Measurements from ENCODE around the gene ZNRF2.
"Not testable (repeated sequence)": the region's sequence is repeated elsewhere in the genome, so short reads cannot be mapped to it uniquely, and the experiment has no call there.

Gene ZNRF2

GRCh38 chr7:30260246-30260768 lies 24.1 kb upstream of the ZNRF2 start:
- no peak for FAIRE-seq
- no peak for DNase-seq (ENCODE audit: low spot score)

GRCh38 chr7:30263090-30263710 lies 21.2 kb upstream of the ZNRF2 start:
- FAIRE-seq = no peak

GRCh38 chr7:30264052-30264451 lies 20.3 kb upstream of the ZNRF2 start:
- no peak for DNase-seq (ENCODE audit: low spot score)
- FAIRE-seq = no peak

More at GRCh38 chr7:30263090-30263710, 21.2 kb upstream of the ZNRF2 start:
- no peak for DNase-seq (ENCODE audit: low spot score)

GRCh38 chr7:30265189-30265588 lies 19.2 kb upstream of the ZNRF2 start:
- DNase-seq (ENCODE audit: low spot score); FAIRE-seq: not testable (repeated sequence)

GRCh38 chr7:30266686-30267085 lies 17.7 kb upstream of the ZNRF2 start:
- FAIRE-seq = no peak
- no peak for DNase-seq (ENCODE audit: low spot score)

GRCh38 chr7:30268586-30268985 lies 15.8 kb upstream of the ZNRF2 start:
- no peak for FAIRE-seq
- no peak for DNase-seq (ENCODE audit: low spot score)

GRCh38 chr7:30269490-30269889 lies 14.9 kb upstream of the ZNRF2 start:
- DNase-seq (ENCODE audit: low spot score) (no peak), FAIRE-seq (no peak)

GRCh38 chr7:30270921-30271320 lies 13.5 kb upstream of the ZNRF2 start:
- FAIRE-seq = no peak
- no peak for DNase-seq (ENCODE audit: low spot score)

GRCh38 chr7:30272126-30272525 lies 12.3 kb upstream of the ZNRF2 start:
- FAIRE-seq = no peak
- no peak for DNase-seq (ENCODE audit: low spot score)

- DNase-seq (ENCODE audit: low spot score) (no peak), FAIRE-seq (no peak)
These were observed 10.8 kb upstream of the ZNRF2 start for GRCh38 chr7:30273552-30273951.

GRCh38 chr7:30274641-30275040 lies 9.8 kb upstream of the ZNRF2 start:
- FAIRE-seq = no peak
- DNase-seq (ENCODE audit: low spot score) = no peak

GRCh38 chr7:30276203-30276900 lies 8.0 kb upstream of the ZNRF2 start:
- FAIRE-seq (no peak), DNase-seq (ENCODE audit: low spot score) (peak; percentile 22)

- FAIRE-seq = no peak
- DNase-seq (ENCODE audit: low spot score) = no peak
These were observed 6.0 kb upstream of the ZNRF2 start for GRCh38 chr7:30278376-30278775.

GRCh38 chr7:30278849-30279652 lies 5.3 kb upstream of the ZNRF2 start:
- FAIRE-seq (no peak), DNase-seq (ENCODE audit: low spot score) (no peak)

GRCh38 chr7:30279653-30279904 lies 4.8 kb upstream of the ZNRF2 start:
- DNase-seq (ENCODE audit: low spot score) (no peak), FAIRE-seq (no peak)

GRCh38 chr7:30280631-30281030 lies 3.8 kb upstream of the ZNRF2 start:
- no peak for FAIRE-seq

GRCh38 chr7:30281263-30281662 lies 3.1 kb upstream of the ZNRF2 start:
- FAIRE-seq (no peak), DNase-seq (ENCODE audit: low spot score) (no peak)

More at GRCh38 chr7:30280631-30281030, 3.8 kb upstream of the ZNRF2 start:
- no peak for DNase-seq (ENCODE audit: low spot score)

GRCh38 chr7:30281791-30282190 lies 2.6 kb upstream of the ZNRF2 start:
- DNase-seq (ENCODE audit: low spot score) (no peak), FAIRE-seq (no peak)

- DNase-seq (ENCODE audit: low spot score) (no peak), FAIRE-seq (no peak)
These were observed 1.7 kb upstream of the ZNRF2 start for GRCh38 chr7:30282735-30283134.

GRCh38 chr7:30285067-30285535 lies 704 bp downstream of the ZNRF2 start:
- DNase-seq (ENCODE audit: low spot score) (no peak), FAIRE-seq (no peak)

- DNase-seq (ENCODE audit: low spot score) = peak; percentile 61
- peak; percentile 69 for FAIRE-seq
These were observed 1.3 kb downstream of the ZNRF2 start for GRCh38 chr7:30285536-30286284.
